Effector CD8-positive, alpha-beta T cell (primary cell): Measurements from ENCODE around the gene IL1RAPL1.

Experiments used
- DNase-seq: peaks from one replicate; lab custom pipeline; 2025; lab: John Stamatoyannopoulos, UW

The IL1RAPL1 gene

DNA sequence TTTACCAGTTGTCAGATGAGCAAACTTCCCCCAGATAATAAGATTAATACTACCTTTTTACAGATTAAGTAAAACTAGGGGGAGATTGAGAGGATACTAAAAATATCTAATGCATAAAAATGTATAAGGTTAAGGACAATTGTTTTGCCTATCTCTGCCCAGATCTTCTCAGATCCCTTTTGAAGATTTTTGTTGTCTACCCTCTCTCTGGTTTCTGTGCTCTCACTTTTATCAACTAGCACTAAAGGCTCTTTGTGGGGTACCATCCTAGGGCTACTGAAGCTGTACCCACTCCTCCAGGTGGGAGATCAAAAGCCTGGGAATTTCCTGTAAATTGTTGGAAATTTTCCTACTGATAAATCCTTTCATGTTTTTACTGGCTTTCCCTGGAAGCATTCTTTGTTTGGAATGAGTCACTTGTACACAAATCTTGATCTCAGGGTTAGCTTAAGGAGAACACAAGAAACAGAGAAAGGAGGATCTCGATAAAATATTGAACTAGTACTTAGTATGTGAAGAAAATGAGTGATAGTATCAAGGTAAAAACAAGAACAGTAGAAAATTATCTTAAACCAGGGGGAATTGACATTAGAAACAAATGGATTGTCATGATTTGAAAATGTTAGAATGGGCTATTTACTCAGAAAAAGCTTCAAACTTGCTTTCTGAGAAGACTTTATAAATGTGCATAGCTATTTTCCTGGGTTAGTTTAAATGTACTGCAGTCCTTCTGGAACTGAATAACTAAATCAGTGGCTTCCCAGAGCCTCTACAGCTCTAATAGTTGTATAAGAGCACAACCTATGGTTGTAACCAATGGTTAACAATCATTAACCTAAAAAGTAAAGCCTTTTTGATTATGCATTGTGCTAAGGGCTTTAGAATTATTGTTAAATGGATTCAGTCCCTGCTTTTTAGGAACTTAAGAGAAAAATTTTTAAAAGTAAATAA is 948.2 kb downstream of the IL1RAPL1 start:
- DNase-seq, result no peak

DNA sequence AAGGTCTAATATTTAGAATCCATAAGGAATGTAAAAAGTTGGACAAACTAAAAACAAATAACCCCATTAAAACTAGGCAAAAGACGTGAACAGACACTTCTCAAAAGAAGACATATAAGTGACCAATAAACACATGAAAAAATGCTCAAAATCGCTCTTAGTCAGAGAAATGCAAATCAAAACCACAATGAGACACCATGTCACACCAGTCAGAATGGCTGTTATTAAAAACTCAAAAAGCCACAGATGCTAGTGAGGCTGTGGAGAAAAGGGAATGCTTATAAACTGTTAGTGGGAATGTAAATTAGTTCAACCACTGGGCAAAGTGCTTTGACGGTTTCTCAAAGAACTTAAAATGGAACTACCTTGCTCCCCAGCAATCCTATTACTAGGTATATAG is 953.8 kb downstream of the IL1RAPL1 start:
- no peak for DNase-seq

DNA sequence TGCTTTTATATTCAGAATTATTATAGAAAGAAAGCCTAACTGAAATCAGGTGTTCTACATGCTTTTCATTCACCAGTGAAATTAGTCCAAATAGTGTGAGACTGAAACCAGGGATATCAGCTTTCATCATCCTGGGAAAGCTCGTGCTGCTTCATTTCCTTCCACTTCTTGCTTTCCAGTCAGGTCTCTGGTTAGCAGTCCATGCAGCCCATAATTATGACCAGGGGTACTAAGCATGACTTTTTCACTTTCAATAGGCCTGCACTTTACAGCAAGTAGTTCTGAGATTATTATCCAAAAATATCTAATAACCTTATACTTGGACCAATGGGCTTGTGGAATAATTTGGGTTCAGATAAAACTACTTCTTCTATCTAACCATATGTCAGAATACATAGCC is 954.9 kb downstream of the IL1RAPL1 start:
- no peak for DNase-seq

GRCh38 chrX:29545878-29546277 is 958.6 kb downstream of the IL1RAPL1 start:
- no peak for DNase-seq

DNA sequence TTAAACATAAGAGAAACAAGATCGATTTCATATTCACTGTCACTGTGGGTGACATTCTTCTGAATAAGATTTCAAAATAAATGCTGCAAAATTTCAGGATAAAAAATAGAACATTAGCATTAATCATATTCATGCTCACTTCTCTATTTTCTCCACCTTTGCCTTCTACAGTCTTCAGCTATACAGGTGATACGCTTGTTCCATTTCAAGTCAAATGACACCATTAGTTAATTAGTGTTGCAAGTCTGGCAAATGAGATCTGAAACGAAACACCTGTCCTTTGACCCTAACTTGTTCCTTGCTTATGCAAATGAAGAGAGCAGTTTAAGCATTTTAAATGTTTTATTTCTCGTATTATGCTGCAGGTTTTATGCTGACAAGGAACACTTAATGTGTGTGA is 960.6 kb downstream of the IL1RAPL1 start:
- DNase-seq, result no peak

DNA sequence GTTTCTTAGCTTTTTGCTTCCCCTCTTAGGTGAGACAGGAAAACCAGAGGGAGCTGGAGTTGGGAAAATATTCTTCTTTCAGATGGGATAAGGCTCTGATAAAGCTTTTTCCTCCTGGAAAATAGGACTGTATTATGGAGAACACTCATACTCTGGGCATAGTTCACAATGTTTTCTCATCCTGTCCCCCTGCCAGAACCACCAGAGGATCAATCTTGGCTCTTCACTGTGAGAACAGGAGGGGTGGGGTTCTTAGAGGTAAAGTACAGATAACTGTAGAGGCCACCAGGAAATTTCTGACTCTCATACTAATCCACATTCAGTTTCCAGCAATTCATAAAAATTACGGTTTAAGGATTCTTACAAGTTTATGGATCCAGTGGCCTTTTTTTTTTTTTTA is 966.3 kb downstream of the IL1RAPL1 start:
- no peak for DNase-seq

DNA sequence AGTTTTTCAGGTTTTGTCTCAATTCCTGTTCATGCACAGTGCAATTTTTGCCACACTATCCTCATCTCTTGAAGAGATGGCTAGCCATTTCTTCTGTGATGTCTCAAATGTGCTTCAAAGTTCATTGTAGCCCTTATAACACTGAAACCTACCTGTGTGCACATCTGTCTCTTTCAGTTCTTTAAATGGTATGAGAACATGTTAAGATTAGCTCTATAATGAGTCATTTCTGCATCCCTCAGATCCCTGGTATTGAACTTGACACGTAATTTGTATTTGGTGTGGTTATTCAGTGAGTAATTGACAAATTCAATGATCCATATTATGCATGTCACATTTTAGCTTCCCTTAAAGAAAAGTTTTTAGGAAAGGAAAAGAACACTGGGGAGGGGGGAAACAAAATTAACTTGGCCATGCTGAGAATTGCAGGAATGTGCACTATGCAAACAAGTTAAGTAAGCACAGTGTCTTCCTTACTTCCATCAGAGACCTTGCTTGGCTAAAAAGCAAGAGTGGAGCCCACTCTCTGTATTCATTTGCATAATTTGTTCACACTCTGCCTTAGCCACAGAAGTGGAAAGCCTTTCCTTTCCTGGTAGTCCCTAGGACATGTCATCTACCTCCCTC is 968.3 kb downstream of the IL1RAPL1 start:
- no peak for DNase-seq

GRCh38 chrX:29560065-29560464 is 972.8 kb downstream of the IL1RAPL1 start:
- DNase-seq, result no peak

GRCh38 chrX:29561417-29561816 is 974.2 kb downstream of the IL1RAPL1 start:
- DNase-seq, result no peak

DNA sequence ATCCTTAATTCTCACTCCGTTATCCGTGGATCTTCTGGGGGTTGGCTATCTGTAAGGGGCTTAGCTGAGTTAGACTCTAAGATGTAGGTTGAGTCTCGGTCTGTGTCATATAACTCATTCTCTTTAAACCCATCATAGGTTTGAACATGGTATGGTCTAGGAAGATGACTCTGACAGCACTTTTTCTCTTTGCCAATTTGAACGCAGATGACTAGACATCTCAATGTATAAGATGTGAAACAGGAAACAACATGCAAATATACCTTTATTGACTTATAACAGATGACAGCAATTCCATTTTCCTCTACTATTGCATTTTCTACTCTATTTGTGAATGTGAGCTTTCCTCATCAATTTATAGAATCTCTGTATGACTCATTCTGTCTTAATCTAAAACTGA is 993.3 kb downstream of the IL1RAPL1 start:
- DNase-seq, result no peak

DNA sequence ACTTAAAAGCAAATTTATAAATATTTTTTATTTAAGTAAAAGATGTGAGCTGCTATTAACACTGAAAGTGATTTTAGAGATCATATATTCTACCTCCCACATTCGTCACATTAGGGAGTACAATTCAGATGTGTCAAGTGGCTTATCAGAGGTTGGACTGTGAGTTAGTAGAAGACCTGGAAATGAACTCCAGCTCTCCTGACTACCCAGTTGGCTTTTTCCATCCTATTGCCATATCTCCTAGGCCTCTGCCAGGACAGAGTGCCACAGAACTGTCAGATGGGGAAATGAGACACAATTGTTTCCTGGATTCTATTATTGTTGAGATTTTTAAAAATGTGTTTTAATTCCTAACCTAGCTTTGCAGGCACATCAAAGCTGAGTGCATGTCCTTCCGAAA is 994.0 kb downstream of the IL1RAPL1 start:
- DNase-seq, result no peak

- no peak for DNase-seq
Measured at GRCh38 chrX:29587107-29587506, 999.9 kb downstream of the IL1RAPL1 start.

GRCh38 chrX:29590921-29591320 is 1003.7 kb downstream of the IL1RAPL1 start:
- DNase-seq, result no peak

DNA sequence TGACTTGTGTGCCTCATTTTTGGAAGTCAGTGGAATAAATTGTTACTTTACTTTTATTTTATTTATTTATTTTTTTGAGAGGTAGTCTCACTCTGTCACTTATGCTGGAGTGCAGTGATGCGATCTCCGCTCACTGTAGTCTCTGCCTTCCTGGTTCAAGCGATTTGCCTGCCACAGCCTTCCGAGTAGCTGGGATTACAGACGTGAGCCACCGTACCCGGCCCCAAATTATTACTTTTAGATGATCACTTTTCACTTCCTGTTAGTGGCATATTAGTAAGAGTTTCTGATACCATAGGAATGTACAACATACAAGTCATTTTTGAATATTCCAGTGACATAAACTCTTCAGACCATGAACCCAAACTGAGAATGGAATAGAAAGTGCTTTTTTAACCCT is 1017.1 kb downstream of the IL1RAPL1 start:
- no peak for DNase-seq

GRCh38 chrX:29617276-29617675 is 1030.0 kb downstream of the IL1RAPL1 start:
- DNase-seq, result no peak

DNA sequence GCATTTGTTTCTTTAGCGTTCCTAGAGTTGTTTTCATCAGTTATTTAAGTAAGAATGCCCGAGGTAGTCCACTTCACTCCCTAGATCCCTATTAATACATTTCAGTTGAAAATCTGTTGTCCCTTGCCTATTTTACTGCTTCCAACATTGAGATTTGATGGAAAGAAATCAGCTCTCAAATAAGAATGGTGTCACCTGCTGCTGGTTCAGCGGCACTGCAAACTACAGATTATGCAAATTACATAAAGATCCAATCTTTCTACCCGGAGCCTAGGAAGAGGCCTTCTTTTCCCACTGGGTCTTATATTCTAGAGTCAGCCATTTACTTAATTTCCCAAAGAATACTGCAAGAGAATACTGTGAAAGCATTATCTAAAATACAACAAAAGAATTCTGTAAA is 1030.5 kb downstream of the IL1RAPL1 start:
- no peak for DNase-seq

- no peak for DNase-seq
Measured at GRCh38 chrX:29627833-29628232, 1040.6 kb downstream of the IL1RAPL1 start.

DNA sequence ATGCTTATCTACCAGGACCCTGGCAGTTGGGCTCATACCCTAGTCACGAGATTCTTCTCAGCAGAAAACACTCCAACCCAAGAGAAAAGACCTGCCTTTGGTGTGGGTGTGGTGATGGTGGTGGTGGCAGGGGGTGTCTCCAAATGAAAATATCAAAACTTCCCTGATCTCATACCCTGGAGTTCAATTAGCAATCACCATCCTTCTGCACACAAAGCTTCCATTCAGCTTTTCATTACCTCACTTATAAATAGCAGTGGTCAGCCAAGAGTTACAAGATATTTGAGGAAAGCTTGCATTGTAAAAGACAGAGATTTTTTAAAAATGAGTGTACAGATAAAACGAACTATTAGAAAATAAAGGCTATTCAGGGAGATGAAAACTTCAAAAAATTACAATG is 1047.3 kb downstream of the IL1RAPL1 start:
- DNase-seq, result no peak

DNA sequence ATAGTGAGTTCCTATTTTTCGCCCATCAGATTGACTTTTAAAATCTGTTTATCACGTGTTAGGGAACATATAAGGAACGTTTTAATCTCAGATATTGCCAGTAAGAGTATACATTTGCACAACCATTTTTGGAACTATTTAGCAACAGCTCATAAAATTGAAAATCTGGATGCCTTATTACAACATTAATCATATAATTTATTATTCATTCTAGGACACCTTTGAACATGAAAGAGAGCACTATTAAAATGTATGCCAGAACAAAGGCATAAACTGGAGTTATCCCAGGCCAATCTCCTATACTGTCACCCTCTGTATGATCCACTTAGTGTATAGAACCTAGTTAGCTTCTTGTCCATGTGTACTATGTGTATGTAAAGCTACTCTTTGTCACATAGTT is 1049.1 kb downstream of the IL1RAPL1 start:
- DNase-seq, result no peak

GRCh38 chrX:29640106-29640505 is 1052.9 kb downstream of the IL1RAPL1 start:
- DNase-seq, result no peak

DNA sequence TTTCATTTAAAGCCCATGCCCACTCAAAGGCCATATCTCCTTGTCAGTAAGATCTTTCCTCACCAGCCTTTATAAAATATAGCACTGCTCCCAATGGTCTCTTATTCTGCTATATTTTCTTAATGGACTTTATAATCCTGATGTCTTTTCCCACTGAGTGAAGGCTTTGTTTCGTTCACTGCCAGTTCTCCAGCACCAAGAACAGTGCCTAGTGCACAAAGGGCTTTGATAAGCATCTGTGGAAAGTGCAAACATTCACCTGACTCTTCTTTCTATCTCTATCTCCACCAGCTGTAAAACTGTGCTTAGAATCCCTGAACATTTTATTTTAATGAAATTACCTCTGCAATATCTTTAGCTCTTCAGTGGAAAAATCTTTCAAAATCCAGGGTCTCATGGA is 1054.2 kb downstream of the IL1RAPL1 start:
- no peak for DNase-seq

DNA sequence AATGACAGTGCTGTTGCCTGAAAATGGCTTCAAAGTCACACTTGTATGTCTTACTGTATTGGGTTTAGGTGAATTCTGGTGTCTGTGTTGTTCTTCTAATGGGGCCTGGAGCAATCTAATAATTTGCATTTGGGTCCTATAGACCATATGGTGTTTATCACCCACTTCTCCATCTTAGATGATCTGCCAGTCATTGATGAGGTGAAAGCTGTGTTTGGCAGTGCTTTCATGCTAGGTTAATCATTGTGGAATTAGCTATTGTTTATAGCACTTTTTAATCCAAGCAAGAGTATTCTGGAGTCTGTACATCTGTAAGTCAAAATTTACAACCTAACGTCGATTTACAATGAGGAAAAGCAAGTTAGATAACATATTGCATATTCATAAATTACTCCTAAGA is 1055.9 kb downstream of the IL1RAPL1 start:
- DNase-seq, result no peak

DNA sequence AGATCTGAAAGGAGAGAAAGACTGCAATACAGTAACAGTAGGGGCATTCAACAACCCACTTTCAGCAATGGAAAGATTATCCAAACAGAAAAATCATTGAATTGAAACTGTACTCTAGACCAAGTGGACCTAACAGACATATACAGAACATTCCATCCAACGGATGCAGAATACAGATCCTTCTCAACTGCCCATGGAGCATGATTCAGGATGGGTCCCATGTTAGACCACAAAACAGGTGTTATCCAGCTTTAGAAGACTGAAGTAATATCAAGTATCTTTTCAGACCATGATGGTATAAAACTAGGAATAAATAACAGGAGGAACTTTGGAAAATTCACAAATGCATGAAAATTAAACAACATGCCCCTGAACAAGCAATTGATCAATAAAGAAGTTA is 1060.9 kb downstream of the IL1RAPL1 start:
- no peak for DNase-seq
